Vagina (tissue), 2 donors: ENCODE data around the gene PIAS1. TPM values are rescaled to one million over a fixed set of nuclear protein-coding genes. Genes with fewer than 3 reads are reported as not detected.
"Not testable (repeated sequence)": the region's sequence is repeated elsewhere in the genome, so short reads cannot be mapped to it uniquely, and the experiment has no call there.

Experiments
- DNase-seq, 2 donors: peaks; one replicate each; pipeline ENCODE4 v3.0.0-alpha.2; 2017; ENCODE audit errors: extremely low spot score in 2 of 2
- H3K27ac ChIP-seq: fragments of 200-600 bp; sonication (generic); one replicate; pipeline ENCODE4 v1.5.1; 2019
- H3K27me3 ChIP-seq: fragments of 200-600 bp; sonication (generic); one replicate; pipeline ENCODE4 v1.5.1; 2019
- H3K36me3 ChIP-seq, 2 donors: fragments of 200-600 bp; sonication (generic); one replicate each; pipeline ENCODE4 v1.5.1; 2017 to 2019
- H3K4me1 ChIP-seq: fragments of 200-600 bp; sonication (generic); one replicate; pipeline ENCODE4 v1.5.1; 2019
- H3K4me3 ChIP-seq, 2 donors: fragments of 200-600 bp; sonication (generic); 1 replicate in 1 of 2; 2 replicates in 1 of 2; pipeline ENCODE4 v1.5.1; 2016 to 2019
- H3K9me3 ChIP-seq: fragments of 200-600 bp; sonication (generic); one replicate; pipeline ENCODE4 v1.5.1; 2019
- POLR2A ChIP-seq, 2 donors: fragments of 450-650 bp; IDR thresholded peaks; one replicate each; pipeline ENCODE4 v1.6.1; 2017; ENCODE audit warnings: antibody characterized with exemption in 2 of 2, mild to moderate bottlenecking in 2 of 2, moderate library complexity in 2 of 2
- POLR2AphosphoS5 ChIP-seq, 2 donors: sonication (generic); formaldehyde crosslinking; IDR thresholded peaks; one replicate each; pipeline ENCODE4 v1.9.0; 2017; ENCODE audit warnings: antibody characterized with exemption in 2 of 2, mild to moderate bottlenecking in 2 of 2, low read depth in 1 of 2; ENCODE audit not compliant: insufficient read depth in 1 of 2
- intact Hi-C: fragments of 100-400 bp; cut with DNase I; formaldehyde crosslinking; loops from one replicate; pipeline ENCODE4 v1.15.1; 2023
- total RNA-seq: library from RNA; depleted of rRNA; stranded (reverse); fragments of >200 nt; gene quantifications from one replicate; pipeline ENCODE4 v1.2.3, GENCODE V29; 2016
- TF ChIP-seq, protein P1 (sequence below), 3 experiments: fragments of 450-650 bp in 2 of 3; fragments of 200-600 bp in 1 of 3; sonication (generic) in 1 of 3; IDR thresholded peaks; one replicate each; pipeline ENCODE4 v1.5.1; 2017 to 2019; ENCODE audit warnings: antibody characterized with exemption in 3 of 3, mild to moderate bottlenecking in 2 of 3, moderate library complexity in 2 of 3

PIAS1 gene
- total RNA-seq, 1 donor from 2014 or later: 88.1 TPM

DNA sequence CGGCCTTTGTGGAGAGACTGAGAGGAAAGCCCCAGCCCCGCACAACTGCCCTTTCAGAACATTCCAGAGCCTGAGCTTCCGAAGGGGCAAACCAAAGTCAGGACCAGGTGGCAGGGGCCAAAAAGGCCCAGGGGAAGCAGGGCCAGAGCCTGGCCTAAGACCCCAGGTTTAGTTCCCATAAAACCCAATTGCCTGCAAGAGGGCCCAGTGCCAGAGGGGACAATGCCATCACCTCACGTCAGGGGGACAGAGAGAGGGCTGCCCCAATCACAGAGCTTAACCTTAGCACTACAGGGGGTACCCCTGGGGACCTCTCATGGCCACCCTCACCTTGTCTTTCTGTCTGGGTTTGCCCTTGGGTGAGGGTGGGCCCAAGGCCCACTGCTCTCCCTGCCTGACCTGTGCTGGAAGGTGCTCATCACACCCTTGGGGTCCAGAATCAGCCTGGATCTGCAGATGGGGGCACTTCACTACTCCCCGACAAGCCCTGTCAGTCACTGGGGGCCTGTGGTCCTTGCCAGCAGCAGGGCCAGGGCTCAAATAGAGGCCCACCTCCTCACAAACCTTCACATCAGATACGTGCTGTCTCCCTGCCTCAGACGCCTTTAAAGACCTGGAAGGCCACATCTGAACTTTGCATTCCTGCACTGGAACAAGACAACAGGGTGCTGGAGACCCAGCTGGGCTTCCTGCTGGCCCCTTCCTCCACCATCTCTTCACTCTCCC lies 147.2 kb downstream of the PIAS1 start:
- intact Hi-C loops: no loop called here
- Histone ChIP-seq H3K27ac (no peak overlapping the region), H3K4me1 (peaks cover 41% of the 10 kb centered on the region), H3K9me3 (no peaks in the 10 kb centered on the region), H3K4me3 (no peak overlapping the region), H3K27me3 (no peaks in the 10 kb centered on the region), H3K36me3 (no peaks in the 10 kb centered on the region)
- peak in 1 of 2 donors; percentile 69 for DNase-seq
- TF ChIP-seq POLR2AphosphoS5 (IDR thresholded peaks at IDR 0.05; ENCODE audit: insufficient read depth in 1 of 2, low read depth in 1 of 2) (no peak), POLR2A (IDR thresholded peaks at IDR 0.05) (no peak)
- TF ChIP-seq, protein P1, sequence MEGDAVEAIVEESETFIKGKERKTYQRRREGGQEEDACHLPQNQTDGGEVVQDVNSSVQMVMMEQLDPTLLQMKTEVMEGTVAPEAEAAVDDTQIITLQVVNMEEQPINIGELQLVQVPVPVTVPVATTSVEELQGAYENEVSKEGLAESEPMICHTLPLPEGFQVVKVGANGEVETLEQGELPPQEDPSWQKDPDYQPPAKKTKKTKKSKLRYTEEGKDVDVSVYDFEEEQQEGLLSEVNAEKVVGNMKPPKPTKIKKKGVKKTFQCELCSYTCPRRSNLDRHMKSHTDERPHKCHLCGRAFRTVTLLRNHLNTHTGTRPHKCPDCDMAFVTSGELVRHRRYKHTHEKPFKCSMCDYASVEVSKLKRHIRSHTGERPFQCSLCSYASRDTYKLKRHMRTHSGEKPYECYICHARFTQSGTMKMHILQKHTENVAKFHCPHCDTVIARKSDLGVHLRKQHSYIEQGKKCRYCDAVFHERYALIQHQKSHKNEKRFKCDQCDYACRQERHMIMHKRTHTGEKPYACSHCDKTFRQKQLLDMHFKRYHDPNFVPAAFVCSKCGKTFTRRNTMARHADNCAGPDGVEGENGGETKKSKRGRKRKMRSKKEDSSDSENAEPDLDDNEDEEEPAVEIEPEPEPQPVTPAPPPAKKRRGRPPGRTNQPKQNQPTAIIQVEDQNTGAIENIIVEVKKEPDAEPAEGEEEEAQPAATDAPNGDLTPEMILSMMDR (IDR thresholded peaks at IDR 0.05): no peak

DNA sequence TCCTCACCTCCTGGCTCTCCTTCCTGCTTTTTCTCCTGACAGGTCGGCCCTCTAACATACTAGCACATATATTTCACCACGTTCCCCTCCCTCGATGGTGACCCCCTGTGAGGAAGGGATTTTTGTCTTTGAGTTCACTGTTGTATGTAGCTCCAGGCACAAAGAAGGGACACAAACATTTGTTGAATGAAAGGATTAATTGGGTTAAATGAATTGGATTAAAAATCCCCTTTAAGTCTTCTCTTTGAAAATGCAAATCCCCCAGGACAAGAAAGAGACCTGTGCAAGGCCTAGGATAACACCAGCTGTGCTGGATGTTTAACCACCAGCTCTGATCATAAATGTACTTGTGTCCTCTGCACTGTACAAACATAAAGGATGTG lies 147.8 kb downstream of the PIAS1 start:
- peak; percentile 3 to 34 for DNase-seq
- H3K27me3 ChIP-seq: no peaks in the 10 kb centered on the region
- intact Hi-C loops: no loop called here
- H3K36me3 ChIP-seq: no peaks in the 10 kb centered on the region
- H3K27ac ChIP-seq: no peak overlapping the region
- H3K4me3 ChIP-seq: no peak overlapping the region
- peaks cover 46% of the 10 kb centered on the region for H3K4me1 ChIP-seq
- TF ChIP-seq, protein P1 (IDR thresholded peaks at IDR 0.05): no peak
- TF ChIP-seq POLR2A (IDR thresholded peaks at IDR 0.05) (no peak), POLR2AphosphoS5 (IDR thresholded peaks at IDR 0.05; ENCODE audit: insufficient read depth in 1 of 2, low read depth in 1 of 2) (no peak)
- H3K9me3 ChIP-seq: no peaks in the 10 kb centered on the region

DNA sequence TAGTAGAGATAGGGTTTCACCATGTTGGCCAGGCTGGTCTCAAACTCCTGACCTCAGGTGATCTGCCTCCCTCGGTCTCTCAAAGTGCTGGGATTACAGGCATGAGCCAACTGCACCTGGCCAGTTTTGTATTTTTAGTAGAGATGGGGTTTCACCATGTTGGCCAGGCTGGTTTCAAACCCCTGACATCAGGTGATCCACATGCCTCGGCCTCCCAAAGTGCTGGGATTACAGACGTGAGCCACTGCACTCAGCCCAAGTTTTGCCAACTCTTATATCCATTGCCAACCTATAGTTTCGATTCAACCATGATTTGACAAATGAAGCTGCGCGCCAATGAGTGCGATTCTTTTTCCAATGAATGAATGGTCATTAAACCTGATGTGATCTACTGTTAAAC lies 148.9 kb downstream of the PIAS1 start:
- H3K27ac ChIP-seq, H3K27me3 ChIP-seq, H3K4me3 ChIP-seq, H3K9me3 ChIP-seq, intact Hi-C loops, H3K36me3 ChIP-seq: not testable (repeated sequence)
- peak in 1 of 2 donors; percentile 67 for DNase-seq
- H3K4me1 ChIP-seq: peaks cover 46% of the 10 kb centered on the region

DNA sequence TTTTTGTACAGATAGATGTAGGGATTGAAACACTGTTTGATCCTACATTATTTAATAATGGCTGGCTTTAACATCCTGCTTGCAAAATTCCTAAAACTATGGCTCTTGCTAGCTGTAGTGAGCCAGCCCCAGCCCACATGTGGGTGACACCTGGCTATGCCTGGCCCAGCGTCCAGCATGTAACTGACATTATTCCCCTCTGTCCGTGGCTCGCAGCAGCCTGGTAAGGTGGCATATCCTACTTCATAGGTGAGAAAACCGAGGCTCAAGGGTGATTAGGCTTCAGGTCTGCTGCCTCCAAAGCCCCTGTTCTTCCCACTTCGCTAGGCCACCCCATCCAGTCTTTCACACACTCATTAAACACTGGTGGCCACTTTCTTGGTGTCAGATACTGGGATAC lies 149.4 kb downstream of the PIAS1 start:
- Histone ChIP-seq H3K4me3 (no peak overlapping the region), H3K9me3 (no peaks in the 10 kb centered on the region), H3K27me3 (no peaks in the 10 kb centered on the region), H3K4me1 (peaks cover 46% of the 10 kb centered on the region), H3K27ac (no peak overlapping the region), H3K36me3 (no peaks in the 10 kb centered on the region)
- intact Hi-C loops: no loop called here
- TF ChIP-seq, protein P1 (IDR thresholded peaks at IDR 0.05): no peak
- no peak for TF ChIP-seq POLR2A (IDR thresholded peaks at IDR 0.05)
- TF ChIP-seq POLR2AphosphoS5 (IDR thresholded peaks at IDR 0.05; ENCODE audit: insufficient read depth in 1 of 2, low read depth in 1 of 2): no peak
- DNase-seq: no peak

DNA sequence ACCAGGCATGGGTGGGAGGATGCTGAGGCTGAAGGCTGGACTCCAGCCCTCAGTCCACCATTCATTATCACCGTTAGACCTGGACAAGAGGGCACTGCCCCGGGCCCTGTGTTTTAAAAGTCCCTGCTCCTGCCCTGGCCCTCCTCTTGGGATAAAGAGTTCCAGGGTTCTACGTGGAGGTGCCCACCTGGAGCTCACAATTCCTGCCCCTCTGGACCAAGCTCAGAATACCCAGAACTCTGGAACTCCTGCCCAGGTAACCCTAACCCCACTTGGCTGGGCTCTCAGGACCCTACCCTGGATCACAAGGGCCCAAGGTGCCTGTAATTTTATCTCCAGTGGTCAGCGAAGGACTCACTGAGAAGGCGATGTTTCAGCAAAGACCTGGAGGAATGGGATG lies 149.8 kb downstream of the PIAS1 start:
- intact Hi-C loops: no loop called here
- Histone ChIP-seq H3K27me3 (no peaks in the 10 kb centered on the region), H3K36me3 (no peaks in the 10 kb centered on the region), H3K4me1 (peaks cover 46% of the 10 kb centered on the region), H3K4me3 (no peak overlapping the region), H3K27ac (no peak overlapping the region), H3K9me3 (no peaks in the 10 kb centered on the region)
- DNase-seq: peak in 1 of 2 donors; percentile 74
- TF ChIP-seq POLR2AphosphoS5 (IDR thresholded peaks at IDR 0.05; ENCODE audit: insufficient read depth in 1 of 2, low read depth in 1 of 2): no peak
- no peak for TF ChIP-seq POLR2A (IDR thresholded peaks at IDR 0.05)
- TF ChIP-seq, protein P1 (IDR thresholded peaks at IDR 0.05): no peak
